ENCODE results near the gene PTH1R. TPM values are rescaled to one million over a fixed set of nuclear protein-coding genes. Genes with fewer than 3 reads are reported as not detected.

PTH1R gene
- total RNA-seq, 1 donor from 2014 or later = 13.0 TPM

DNA sequence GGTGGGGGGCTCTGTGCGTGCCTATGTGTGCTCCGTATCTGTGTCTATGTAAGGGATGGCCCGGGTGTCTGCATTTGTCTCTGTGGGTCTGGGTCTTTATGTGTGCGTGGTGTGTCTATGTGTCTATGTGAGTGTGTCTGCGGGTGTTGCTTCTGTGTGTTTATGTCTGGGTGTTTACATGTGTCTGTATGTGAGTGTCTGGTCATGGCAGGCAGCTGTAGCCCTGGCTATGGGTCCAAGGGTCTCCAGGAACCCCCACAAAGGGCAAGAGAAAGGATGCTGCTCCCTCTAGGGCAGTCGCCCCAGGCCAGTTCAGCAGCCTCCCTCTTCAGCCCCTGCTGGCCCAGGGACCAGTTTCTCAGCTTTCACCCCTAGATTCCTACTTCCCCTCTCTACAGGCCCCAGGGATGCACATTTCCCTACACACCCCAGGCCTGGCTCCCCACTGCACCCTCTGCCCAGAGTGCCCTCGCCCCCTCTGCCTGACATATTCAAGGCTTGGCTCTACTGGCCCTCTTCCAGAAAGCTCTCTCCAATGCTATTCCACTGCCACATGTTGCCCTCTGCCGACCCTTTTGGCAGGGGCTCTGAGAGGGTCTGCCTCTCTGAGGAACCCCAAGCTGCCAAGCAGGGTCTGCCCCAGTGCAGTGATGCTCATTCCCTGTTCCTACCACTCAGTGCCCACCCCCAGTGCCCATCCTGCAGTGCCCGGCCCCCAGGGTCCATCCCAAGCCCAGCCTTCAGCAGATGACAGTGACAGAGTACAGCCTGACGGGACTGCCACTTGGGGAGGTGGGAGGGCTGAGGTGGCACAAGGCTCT, 13.2 kb upstream of the PTH1R start:
- TF ChIP-seq POLR2AphosphoS5 (IDR thresholded peaks at IDR 0.05; ENCODE audit: insufficient read depth in 1 of 2, low read depth in 1 of 2) (no peak), POLR2A (IDR thresholded peaks at IDR 0.05) (no peak)
- TF ChIP-seq, protein P1, sequence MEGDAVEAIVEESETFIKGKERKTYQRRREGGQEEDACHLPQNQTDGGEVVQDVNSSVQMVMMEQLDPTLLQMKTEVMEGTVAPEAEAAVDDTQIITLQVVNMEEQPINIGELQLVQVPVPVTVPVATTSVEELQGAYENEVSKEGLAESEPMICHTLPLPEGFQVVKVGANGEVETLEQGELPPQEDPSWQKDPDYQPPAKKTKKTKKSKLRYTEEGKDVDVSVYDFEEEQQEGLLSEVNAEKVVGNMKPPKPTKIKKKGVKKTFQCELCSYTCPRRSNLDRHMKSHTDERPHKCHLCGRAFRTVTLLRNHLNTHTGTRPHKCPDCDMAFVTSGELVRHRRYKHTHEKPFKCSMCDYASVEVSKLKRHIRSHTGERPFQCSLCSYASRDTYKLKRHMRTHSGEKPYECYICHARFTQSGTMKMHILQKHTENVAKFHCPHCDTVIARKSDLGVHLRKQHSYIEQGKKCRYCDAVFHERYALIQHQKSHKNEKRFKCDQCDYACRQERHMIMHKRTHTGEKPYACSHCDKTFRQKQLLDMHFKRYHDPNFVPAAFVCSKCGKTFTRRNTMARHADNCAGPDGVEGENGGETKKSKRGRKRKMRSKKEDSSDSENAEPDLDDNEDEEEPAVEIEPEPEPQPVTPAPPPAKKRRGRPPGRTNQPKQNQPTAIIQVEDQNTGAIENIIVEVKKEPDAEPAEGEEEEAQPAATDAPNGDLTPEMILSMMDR (IDR thresholded peaks at IDR 0.05) = no peak
- DNase-seq (ENCODE audit: extremely low spot score in 2 of 2) = no peak

GRCh38 chr3:46865031-46865507, 12.5 kb upstream of the PTH1R start:
- no peaks in the 10 kb centered on the region for H3K27me3 ChIP-seq
- intact Hi-C loops (cut with DNase I) = loop anchor here (5.0 kb wide), 1 partner anchor 42 kb away; no protein-coding TSS in a partner anchor
- TF ChIP-seq POLR2AphosphoS5 (IDR thresholded peaks at IDR 0.05; ENCODE audit: insufficient read depth in 1 of 2, low read depth in 1 of 2) = peak in 1 of 2 donors; percentile 30
- TF ChIP-seq, protein P1 (IDR thresholded peaks at IDR 0.05) = no peak
- H3K36me3 ChIP-seq = no peaks in the 10 kb centered on the region
- no peak overlapping the region for H3K27ac ChIP-seq
- peaks cover 36% of the 10 kb centered on the region for H3K4me1 ChIP-seq
- no peak for DNase-seq (ENCODE audit: extremely low spot score in 2 of 2)
- no peaks in the 10 kb centered on the region for H3K9me3 ChIP-seq
- H3K4me3 ChIP-seq = no peak overlapping the region

More for the DNA sequence above, 13.2 kb upstream of the PTH1R start:
- Histone ChIP-seq H3K4me3 (no peak overlapping the region), H3K4me1 (peaks cover 36% of the 10 kb centered on the region), H3K27me3 (no peaks in the 10 kb centered on the region), H3K27ac (no peak overlapping the region), H3K9me3 (no peaks in the 10 kb centered on the region), H3K36me3 (no peaks in the 10 kb centered on the region)
- intact Hi-C loops (cut with DNase I) = no loop called here

DNA sequence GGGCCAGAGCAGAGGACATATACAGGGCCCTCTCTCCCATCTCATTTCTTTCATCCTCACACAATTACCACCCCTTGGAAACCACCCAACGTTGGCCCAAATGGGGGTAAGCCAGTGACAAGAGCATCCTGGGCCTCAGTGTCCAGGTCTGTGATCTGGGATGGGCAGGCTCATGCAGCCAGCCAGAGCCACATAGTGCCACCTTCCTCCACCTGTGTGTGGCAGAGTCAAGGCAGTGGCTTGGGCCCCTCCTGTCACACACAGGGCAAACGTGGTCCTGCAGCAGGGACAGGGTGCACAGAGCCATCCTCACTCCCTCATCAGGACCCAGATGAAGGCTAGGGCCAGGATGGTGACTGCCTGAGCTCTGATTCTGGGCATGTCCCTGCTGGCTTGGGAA, 12.0 kb upstream of the PTH1R start:
- Histone ChIP-seq H3K27me3 (no peaks in the 10 kb centered on the region), H3K4me3 (no peak overlapping the region), H3K9me3 (no peaks in the 10 kb centered on the region), H3K4me1 (peaks cover 36% of the 10 kb centered on the region), H3K36me3 (no peaks in the 10 kb centered on the region), H3K27ac (peak overlapping the region; percentile 32)
- intact Hi-C loops (cut with DNase I) = loop anchor here (5.0 kb wide), 1 partner anchor 42 kb away; no protein-coding TSS in a partner anchor
- no peak for DNase-seq (ENCODE audit: extremely low spot score in 2 of 2)
- TF ChIP-seq, protein P1 (IDR thresholded peaks at IDR 0.05) = no peak
- no peak for TF ChIP-seq POLR2A (IDR thresholded peaks at IDR 0.05)
- TF ChIP-seq POLR2AphosphoS5 (IDR thresholded peaks at IDR 0.05; ENCODE audit: insufficient read depth in 1 of 2, low read depth in 1 of 2) = no peak

DNA sequence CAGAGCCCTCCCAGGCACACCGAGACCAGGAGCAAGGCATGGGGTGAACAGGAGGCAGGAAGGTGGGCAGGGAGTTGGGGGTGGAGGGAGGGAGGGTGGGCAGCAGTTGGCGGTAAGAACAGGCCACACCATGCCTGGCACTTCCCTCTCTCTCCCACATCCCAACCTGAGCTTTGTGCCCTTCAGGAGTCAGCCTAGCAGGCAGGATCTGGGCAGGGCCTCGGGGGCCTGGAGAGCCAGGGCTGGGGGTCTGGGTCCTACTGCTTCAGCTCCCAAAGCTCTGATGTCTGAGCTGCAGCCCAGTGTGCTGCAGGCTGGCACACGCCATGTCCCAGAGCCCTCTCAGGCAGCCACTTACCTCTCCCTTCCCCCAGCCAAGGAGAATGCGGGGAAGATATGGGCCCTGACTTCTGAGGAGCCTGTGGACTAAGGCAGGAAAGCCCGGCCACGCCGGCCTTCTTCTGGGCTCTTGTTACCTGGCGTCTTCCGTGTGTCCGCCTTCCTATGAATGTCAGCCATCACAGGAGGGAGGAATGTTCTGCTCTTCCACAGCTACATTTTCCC, 11.4 kb upstream of the PTH1R start:
- no peak overlapping the region for H3K4me3 ChIP-seq
- H3K4me1 ChIP-seq = peaks cover 36% of the 10 kb centered on the region
- H3K36me3 ChIP-seq = no peaks in the 10 kb centered on the region
- DNase-seq (ENCODE audit: extremely low spot score in 2 of 2) = no peak
- no peaks in the 10 kb centered on the region for H3K9me3 ChIP-seq
- no peaks in the 10 kb centered on the region for H3K27me3 ChIP-seq
- TF ChIP-seq POLR2A (IDR thresholded peaks at IDR 0.05) (no peak), POLR2AphosphoS5 (IDR thresholded peaks at IDR 0.05; ENCODE audit: insufficient read depth in 1 of 2, low read depth in 1 of 2) (no peak)
- TF ChIP-seq, protein P1 (IDR thresholded peaks at IDR 0.05) = no peak
- intact Hi-C loops (cut with DNase I) = loop anchor here (2.0 to 5.0 kb wide), 2 partner anchors 17 to 41 kb away; no protein-coding TSS in a partner anchor
- peak overlapping the region; percentile 32 for H3K27ac ChIP-seq

All from vagina (tissue), 2 donors.